ENCODE measurements around the gene SYTL5.

The SYTL5 gene

GRCh38 chrX:38138900-38139299, 132.5 kb downstream of the SYTL5 start:
- no peak for DNase-seq (ENCODE audit: low read depth)

GRCh38 chrX:38142610-38143009, 136.3 kb downstream of the SYTL5 start:
- no peak for DNase-seq (ENCODE audit: low read depth)

GRCh38 chrX:38149016-38149415, 142.7 kb downstream of the SYTL5 start:
- no peak for DNase-seq (ENCODE audit: low read depth)

DNA sequence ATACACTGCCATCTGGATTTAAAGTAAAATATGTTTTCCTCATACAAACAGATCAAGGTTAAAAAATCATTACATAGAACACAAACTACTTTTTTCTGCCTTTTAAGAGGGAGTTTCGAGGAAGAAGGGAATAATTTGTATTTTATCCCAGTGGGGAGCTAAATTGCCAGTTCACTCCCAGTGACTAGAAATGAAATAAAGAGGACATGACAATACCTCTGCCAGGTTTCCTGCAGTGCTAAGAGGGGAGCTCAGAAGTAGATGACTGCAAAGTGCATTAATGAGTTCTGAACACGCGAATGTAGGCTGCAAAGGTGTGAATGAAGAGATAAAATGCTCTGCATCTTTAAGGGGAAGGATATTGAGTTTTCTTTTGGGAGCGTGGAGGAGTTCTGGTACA, 144.6 kb downstream of the SYTL5 start:
- no peak for DNase-seq (ENCODE audit: low read depth)

DNA sequence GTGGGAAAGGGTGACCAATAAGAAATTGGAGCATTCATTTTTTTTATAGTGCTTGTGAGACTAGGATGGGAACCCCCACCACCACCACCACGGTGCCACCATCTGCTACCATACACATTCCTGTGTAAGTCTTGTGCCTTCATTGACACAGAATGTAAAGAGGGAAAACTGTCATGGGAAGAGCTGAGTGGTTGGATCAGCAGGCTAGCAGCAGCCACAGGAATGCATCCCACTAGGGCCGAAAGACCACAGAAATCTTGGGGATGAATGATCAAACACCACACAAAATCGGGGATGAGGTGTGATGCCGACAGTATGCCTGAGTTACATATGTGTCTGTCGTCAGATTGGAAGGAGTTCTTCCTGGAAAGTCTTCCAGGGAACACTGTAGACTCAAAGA, 145.1 kb downstream of the SYTL5 start:
- no peak for DNase-seq (ENCODE audit: low read depth)

DNA sequence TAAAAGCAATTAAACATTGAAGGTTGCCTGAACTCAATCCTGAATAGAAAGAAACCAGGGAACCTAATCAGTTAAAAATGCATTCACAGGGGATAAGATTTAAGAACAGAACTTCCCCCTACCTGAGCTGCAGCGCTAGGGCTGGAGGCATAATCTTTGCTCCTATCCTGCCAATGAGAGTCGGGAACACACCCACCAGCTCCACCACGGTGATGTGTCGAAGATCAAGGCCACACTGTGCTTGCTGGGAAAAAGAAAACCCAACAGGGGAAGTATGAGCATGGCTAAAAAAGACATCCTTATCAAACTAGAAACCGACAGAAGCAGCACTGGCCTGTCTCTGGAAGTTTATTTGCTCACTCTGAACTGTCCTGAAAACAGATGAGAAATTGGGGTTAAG, 148.0 kb downstream of the SYTL5 start:
- no peak for DNase-seq (ENCODE audit: low read depth)

- no peak for DNase-seq (ENCODE audit: low read depth)
Measured at GRCh38 chrX:38154818-38155217, 148.5 kb downstream of the SYTL5 start.

DNA sequence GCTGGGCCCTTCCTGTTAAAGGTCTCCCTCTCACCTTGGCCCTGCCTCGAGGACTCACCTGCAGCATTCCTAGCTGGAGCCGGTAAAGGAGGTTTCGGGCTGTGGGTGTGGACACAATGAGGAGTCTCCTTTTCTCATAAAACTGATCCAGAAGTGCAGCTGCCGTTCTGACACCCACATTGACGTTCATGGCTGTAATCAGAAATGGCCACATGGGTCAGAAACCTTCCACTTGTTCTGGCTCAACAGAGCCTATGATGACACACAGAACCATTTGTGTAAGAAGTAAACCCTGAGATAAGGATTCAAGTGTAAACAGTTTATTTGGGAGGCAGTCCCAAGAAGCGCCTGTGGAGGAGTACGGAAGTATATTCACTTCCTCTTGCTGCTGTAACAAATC, 150.5 kb downstream of the SYTL5 start:
- no peak for DNase-seq (ENCODE audit: low read depth)

- DNase-seq (ENCODE audit: low read depth): no peak
Measured at GRCh38 chrX:38163193-38163592, 156.8 kb downstream of the SYTL5 start.

- DNase-seq (ENCODE audit: low read depth): no peak
Measured at GRCh38 chrX:38165023-38165422, 158.7 kb downstream of the SYTL5 start.

DNA sequence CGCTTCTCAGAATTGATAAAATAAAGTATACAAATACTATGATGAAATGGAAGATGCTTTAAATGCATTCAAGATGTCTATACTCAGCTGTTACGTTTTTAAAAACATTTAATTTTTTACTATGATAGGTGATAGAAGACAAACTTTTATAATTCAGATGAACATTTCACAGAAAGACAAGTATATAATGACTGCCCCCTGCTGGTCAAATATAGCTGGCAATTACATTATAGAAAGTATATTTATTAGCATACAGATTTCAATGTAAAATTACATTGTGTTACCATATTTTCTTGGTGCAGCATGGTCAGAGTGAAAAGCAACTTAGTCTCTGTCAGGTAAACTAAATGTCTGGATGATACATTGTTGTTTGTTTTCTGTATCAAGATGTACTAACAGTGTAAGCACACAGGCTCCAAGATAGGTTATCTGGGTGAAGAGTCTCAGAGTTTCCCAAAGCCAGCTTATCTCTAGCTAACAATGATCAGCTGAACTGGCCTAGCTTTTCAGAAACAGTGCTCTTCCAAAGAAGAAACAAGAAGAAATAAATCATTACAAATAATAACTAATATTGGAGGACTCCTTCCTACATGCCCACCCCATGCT, 160.2 kb downstream of the SYTL5 start:
- no peak for DNase-seq (ENCODE audit: low read depth)

GRCh38 chrX:38170556-38170955, 164.2 kb downstream of the SYTL5 start:
- no peak for DNase-seq (ENCODE audit: low read depth)

DNA sequence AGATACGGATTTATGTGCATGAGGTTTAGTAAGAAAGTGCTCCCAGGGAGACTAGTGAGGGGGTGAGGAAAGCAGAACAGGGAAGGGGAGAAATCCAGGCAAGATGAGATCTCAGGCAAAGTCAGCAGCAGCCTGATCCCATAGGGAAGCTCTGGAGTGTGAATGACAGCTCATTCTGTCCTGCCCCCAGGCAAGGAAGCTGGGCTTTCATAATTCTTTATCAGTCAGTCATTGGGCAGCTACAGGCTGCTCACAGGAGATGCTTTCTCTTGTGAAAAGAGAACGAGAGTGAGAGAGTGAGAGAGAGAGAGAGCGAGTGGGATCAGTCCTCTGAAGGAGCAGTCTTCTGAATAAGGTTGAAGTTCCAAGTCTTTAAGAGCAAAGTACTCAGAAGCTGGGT, 166.2 kb downstream of the SYTL5 start:
- no peak for DNase-seq (ENCODE audit: low read depth)

GRCh38 chrX:38175139-38175538, 168.8 kb downstream of the SYTL5 start:
- DNase-seq (ENCODE audit: low read depth): no peak

DNA sequence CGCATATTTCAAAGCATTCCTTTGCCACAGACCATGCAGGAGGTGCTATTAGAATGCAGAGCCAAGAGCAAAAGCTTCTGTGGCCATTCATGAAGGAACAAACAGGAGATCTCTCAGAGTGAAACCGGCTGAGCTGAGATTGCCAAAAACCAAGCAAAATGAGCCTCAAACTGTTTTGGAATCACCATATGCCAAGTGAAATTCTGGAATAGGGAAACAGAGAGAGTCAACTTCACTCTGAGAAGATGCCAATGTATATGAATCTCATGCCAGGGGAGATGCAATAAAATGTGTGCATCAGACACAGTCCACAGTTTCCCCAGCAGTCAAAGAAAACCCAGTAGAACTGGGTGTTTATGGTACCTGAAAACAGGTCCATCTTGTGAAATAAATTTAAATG, 172.0 kb downstream of the SYTL5 start:
- no peak for DNase-seq (ENCODE audit: low read depth)
